Measurements from ENCODE around the gene VWA8. TPM values are rescaled to one million over a fixed set of nuclear protein-coding genes. Genes with fewer than 3 reads are reported as not detected.
"Not testable (repeated sequence)": the region's sequence is repeated elsewhere in the genome, so short reads cannot be mapped to it uniquely, and the experiment has no call there.

The VWA8 gene
- total and polyA plus RNA-seq, 2 experiments from 2014 or later, result 6.3 to 24.6 TPM

GRCh38 chr13:41925014-41925413, 35.9 kb downstream of the VWA8 start:
- Histone ChIP-seq H3F3A (replicated peaks; ENCODE audit: low read depth) (no peaks in the 10 kb centered on the region), H3K4me1 (ENCODE audit: insufficient read depth) (no peaks in the 10 kb centered on the region), H3K36me3 (ENCODE audit: insufficient read depth) (no peaks in the 10 kb centered on the region), H2AFZ (no peak overlapping the region), H3K4me3 (no peak overlapping the region), H3K27ac (ENCODE audit: low read depth) (no peak overlapping the region), H3K4me2 (no peak overlapping the region), H3K9me2 (ENCODE audit: insufficient read depth) (no peaks in the 10 kb centered on the region), H4K20me1 (replicated peaks; ENCODE audit: insufficient read depth) (no peaks in the 10 kb centered on the region), H3K79me2 (replicated peaks; ENCODE audit: insufficient read depth) (peaks cover 75% of the 10 kb centered on the region), H3K27me3 (ENCODE audit: insufficient read depth) (no peaks in the 10 kb centered on the region)
- Mint-ChIP-seq H3K4me3 (no peak overlapping the region), H3K4me1 (peaks cover 14% of the 10 kb centered on the region), H3K27me3 (ENCODE audit: insufficient read depth, low read depth, poor library complexity) (no peaks in the 10 kb centered on the region), H3K27ac (no peak overlapping the region), H3K9me3 (peaks cover 27% of the 10 kb centered on the region), H3K36me3 (ENCODE audit: low read depth) (peaks cover 43% of the 10 kb centered on the region)
- ATAC-seq (no peak), DNase-seq (ENCODE audit: low spot score) (no peak)
- TF ChIP-seq STAT1 (IDR thresholded peaks at IDR 0.05; ENCODE audit: unreplicated experiment) (no peak), ETS1 (IDR thresholded peaks at IDR 0.05) (no peak), EZH2phosphoT487 (IDR thresholded peaks at IDR 0.05; ENCODE audit: unreplicated experiment) (no peak), REST (IDR thresholded peaks at IDR 0.05; ENCODE audit: unreplicated experiment) (no peak), ZNF114 (CRISPR knock-in tag; IDR thresholded peaks at IDR 0.05) (no peak), ZNF462 (CRISPR knock-in tag; IDR thresholded peaks at IDR 0.05) (no peak)

GRCh38 chr13:41922894-41923293, 38.0 kb downstream of the VWA8 start:
- H3F3A ChIP-seq (replicated peaks; ENCODE audit: low read depth); H3K4me2 ChIP-seq; H3K4me3 ChIP-seq; ATAC-seq; H2AFZ ChIP-seq; H3K27me3 ChIP-seq (ENCODE audit: insufficient read depth); H4K20me1 ChIP-seq (replicated peaks; ENCODE audit: insufficient read depth); H3K4me3 Mint-ChIP-seq; H3K36me3 ChIP-seq (ENCODE audit: insufficient read depth); DNase-seq (ENCODE audit: low spot score); H3K27ac ChIP-seq (ENCODE audit: low read depth); H3K4me1 ChIP-seq (ENCODE audit: insufficient read depth); H3K27ac Mint-ChIP-seq; H3K9me2 ChIP-seq (ENCODE audit: insufficient read depth); H3K27me3 Mint-ChIP-seq (ENCODE audit: insufficient read depth, low read depth, poor library complexity): not testable (repeated sequence)
- Mint-ChIP-seq H3K4me1 (peaks cover 18% of the 10 kb centered on the region), H3K36me3 (ENCODE audit: low read depth) (peaks cover 43% of the 10 kb centered on the region), H3K9me3 (peaks cover 27% of the 10 kb centered on the region)
- peaks cover 69% of the 10 kb centered on the region for H3K79me2 ChIP-seq (replicated peaks; ENCODE audit: insufficient read depth)

All from GM23338 (cell line).